GM23248 (cell line): ENCODE results near the gene TRRAP. TPM values are rescaled to one million over a fixed set of nuclear protein-coding genes. Genes with fewer than 3 reads are reported as not detected.
A peak's percentile ranks its signal among the peaks of the same experiment; 100 is the strongest.

Experiments
- DNase-seq: peaks from one replicate; pipeline ENCODE4 v3.0.0-alpha.2; 2015
- H2AFZ ChIP-seq: fragments of 200-600 bp; sonication (generic); 2 replicates; pipeline ENCODE4 v1.6.1; 2016; ENCODE audit warnings: antibody characterized with exemption
- H3F3A ChIP-seq: fragments of 200-600 bp; sonication (generic); 2 replicates; pipeline ENCODE4 v1.6.1; 2016; ENCODE audit warnings: mild to moderate bottlenecking, antibody characterized with exemption, mixed run types; ENCODE audit not compliant: insufficient read depth
- H3K27ac ChIP-seq: fragments of 200-600 bp; sonication (generic); 2 replicates; pipeline ENCODE4 v1.5.1; 2016; ENCODE audit warnings: mild to moderate bottlenecking
- H3K27me3 ChIP-seq: fragments of 200-600 bp; sonication (generic); replicated peaks from 2 replicates; pipeline ENCODE4 v1.6.1; 2016; ENCODE audit warnings: mild to moderate bottlenecking; ENCODE audit not compliant: insufficient read depth
- H3K36me3 ChIP-seq: fragments of 200-600 bp; sonication (generic); 2 replicates; pipeline ENCODE4 v1.6.1; 2016; ENCODE audit warnings: low read depth, mild to moderate bottlenecking
- H3K4me1 ChIP-seq: fragments of 200-600 bp; sonication (generic); 2 replicates; pipeline ENCODE4 v1.6.1; 2016; ENCODE audit warnings: mild to moderate bottlenecking; ENCODE audit not compliant: insufficient read depth
- H3K4me2 ChIP-seq: fragments of 200-600 bp; sonication (generic); one replicate; pipeline ENCODE4 v1.6.1; 2016; ENCODE audit warnings: mild to moderate bottlenecking; ENCODE audit not compliant: unreplicated experiment
- H3K4me3 ChIP-seq: fragments of 200-600 bp; sonication (generic); 2 replicates; pipeline ENCODE4 v1.5.1; 2016; ENCODE audit warnings: mild to moderate bottlenecking
- H3K79me2 ChIP-seq: fragments of 200-600 bp; sonication (generic); 2 replicates; pipeline ENCODE4 v1.6.1; 2016; ENCODE audit warnings: mild to moderate bottlenecking; ENCODE audit not compliant: insufficient read depth
- H3K9ac ChIP-seq: fragments of 200-600 bp; sonication (generic); 2 replicates; pipeline ENCODE4 v1.6.1; 2016; ENCODE audit warnings: mild to moderate bottlenecking
- H3K9me2 ChIP-seq: fragments of 200-600 bp; sonication (generic); 2 replicates; pipeline ENCODE4 v1.6.1; 2016; ENCODE audit warnings: mixed run types, mild to moderate bottlenecking, moderate library complexity; ENCODE audit not compliant: insufficient read depth
- H3K9me3 ChIP-seq: fragments of 200-600 bp; sonication (generic); one replicate; pipeline ENCODE4 v1.6.1; 2017; ENCODE audit warnings: low read depth
- H4K20me1 ChIP-seq: fragments of 200-600 bp; sonication (generic); 2 replicates; pipeline ENCODE4 v1.6.0; 2016; ENCODE audit not compliant: insufficient read depth
- EZH2 ChIP-seq: fragments of 200-600 bp; sonication (generic); IDR thresholded peaks from 2 replicates; pipeline ENCODE4 v1.6.1; 2018; ENCODE audit warnings: antibody characterized with exemption, mild to moderate bottlenecking; ENCODE audit not compliant: insufficient read depth, poor library complexity, severe bottlenecking
- EZH2phosphoT487 ChIP-seq: fragments of 200-600 bp; sonication (generic); IDR thresholded peaks from 2 replicates; pipeline ENCODE4 v1.6.1; 2018; ENCODE audit warnings: antibody characterized with exemption, moderate library complexity, mild to moderate bottlenecking, low read depth; ENCODE audit not compliant: insufficient read depth
- WGBS, 2 experiments: methylation state at CpG; one replicate each; pipeline ENCODE4 v1.1.6; 2015 to 2017; ENCODE audit warnings: low lambda C conversion rate in 2 of 2, low coverage in 1 of 2; ENCODE audit errors: missing lambda C conversion rate in 2 of 2; 5-methylcytosine and 5-hydroxymethylcytosine counted together
- in situ Hi-C: fragments of 300-500 bp; cut with MboI; formaldehyde crosslinking; loops from 2 replicates; pipeline ENCODE4 v1.15.0; 2020
- polyA plus RNA-seq: library from polyadenylated mRNA; unstranded; fragments of >200 nt; fragmentation: Nextera tagmentation; extraction: Ambion mirVana; gene quantifications from 2 replicates; pipeline ENCODE4 v1.2.1, GENCODE V29; 2016
- total RNA-seq: library from RNA; depleted of rRNA; stranded (reverse); fragments of >200 nt; shearing (Covaris generic); gene quantifications from 2 replicates; pipeline ENCODE4 v1.2.3, GENCODE V29; 2014

TRRAP gene
- total and polyA plus RNA-seq, 2 experiments from 2014 or later = 4.8 to 11.3 TPM

GRCh38 chr7:98866765-98867164, 11.6 kb upstream of the TRRAP start:
- in situ Hi-C loops = no loop called here
- H3K9me2 ChIP-seq = no peaks in the 10 kb centered on the region
- H2AFZ ChIP-seq = no peak overlapping the region
- no peaks in the 10 kb centered on the region for H3K79me2 ChIP-seq
- H3K4me2 ChIP-seq = no peak overlapping the region
- 78 to 85% methylated on average over 7 of the region's 7 CpGs for WGBS, 2 experiments
- no peak overlapping the region for H3K9ac ChIP-seq
- no peaks in the 10 kb centered on the region for H3K36me3 ChIP-seq
- H3F3A ChIP-seq = peaks cover 5% of the 10 kb centered on the region; the same call in 1 of the 2 replicates
- no peaks in the 10 kb centered on the region; the same call in 1 of the 2 replicates for H3K4me1 ChIP-seq
- H3K27ac ChIP-seq = no peak overlapping the region
- no peaks in the 10 kb centered on the region for H4K20me1 ChIP-seq
- no peaks in the 10 kb centered on the region for H3K9me3 ChIP-seq
- H3K27me3 ChIP-seq = peaks cover 9% of the 10 kb centered on the region; the same call in 1 of the 2 replicates
- no peak for DNase-seq
- TF ChIP-seq EZH2 = no peak
- TF ChIP-seq EZH2phosphoT487 = no peak
- H3K4me3 ChIP-seq = no peak overlapping the region

GRCh38 chr7:98868450-98868849, 9.9 kb upstream of the TRRAP start:
- Histone ChIP-seq H3K27ac (no peak overlapping the region), H3K4me2 (no peak overlapping the region), H2AFZ (no peak overlapping the region), H3F3A (peaks cover 5% of the 10 kb centered on the region; the same call in 1 of the 2 replicates), H3K4me1 (no peaks in the 10 kb centered on the region; the same call in 1 of the 2 replicates), H3K36me3 (no peaks in the 10 kb centered on the region), H3K9ac (no peak overlapping the region), H3K4me3 (no peak overlapping the region), H3K9me3 (no peaks in the 10 kb centered on the region), H3K27me3 (peaks cover 6% of the 10 kb centered on the region; the same call in 1 of the 2 replicates), H4K20me1 (no peaks in the 10 kb centered on the region), H3K79me2 (no peaks in the 10 kb centered on the region), H3K9me2 (no peaks in the 10 kb centered on the region)
- TF ChIP-seq EZH2phosphoT487 (no peak), EZH2 (no peak)
- DNase-seq = no peak
- WGBS, 2 experiments = 91 to 95% methylated on average over 2 of the region's 2 CpGs
- in situ Hi-C loops = no loop called here

GRCh38 chr7:98869027-98869596, 9.2 kb upstream of the TRRAP start:
- no peak for DNase-seq
- no peaks in the 10 kb centered on the region for H3K79me2 ChIP-seq
- no peak overlapping the region for H3K27ac ChIP-seq
- WGBS, 2 experiments = 35 to 37% methylated on average over 22 to 25 of the region's 25 CpGs
- H4K20me1 ChIP-seq = no peaks in the 10 kb centered on the region
- H3K4me2 ChIP-seq = no peak overlapping the region
- no peaks in the 10 kb centered on the region; the same call in 1 of the 2 replicates for H3K4me1 ChIP-seq
- H3K9me3 ChIP-seq = no peaks in the 10 kb centered on the region
- H3K9ac ChIP-seq = no peak overlapping the region
- H3K9me2 ChIP-seq = no peaks in the 10 kb centered on the region
- H2AFZ ChIP-seq = no peak overlapping the region
- no peaks in the 10 kb centered on the region for H3K36me3 ChIP-seq
- in situ Hi-C loops = no loop called here
- peaks cover 6% of the 10 kb centered on the region; the same call in 1 of the 2 replicates for H3K27me3 ChIP-seq
- TF ChIP-seq EZH2 = no peak
- no peak for TF ChIP-seq EZH2phosphoT487
- peaks cover 5% of the 10 kb centered on the region; the same call in 1 of the 2 replicates for H3F3A ChIP-seq
- no peak overlapping the region; the same call in 1 of the 2 replicates for H3K4me3 ChIP-seq

- no peaks in the 10 kb centered on the region for H4K20me1 ChIP-seq
- H3F3A ChIP-seq = peaks cover 5% of the 10 kb centered on the region; the same call in 1 of the 2 replicates
- H3K27me3 ChIP-seq = peaks cover 6% of the 10 kb centered on the region; the same call in 1 of the 2 replicates
- peak within 1 kb of the TSS; percentile 55 for H3K4me2 ChIP-seq
- H3K9ac ChIP-seq = no peak within 1 kb of the TSS
- H3K4me3 ChIP-seq = peak within 1 kb of the TSS; percentile 56
- no peak within 1 kb of the TSS for H3K27ac ChIP-seq
- peak; percentile 40 for DNase-seq
- H3K79me2 ChIP-seq = no peaks in the 10 kb centered on the region
- H3K9me3 ChIP-seq = no peaks in the 10 kb centered on the region
- H3K4me1 ChIP-seq = no peaks in the 10 kb centered on the region; the same call in 1 of the 2 replicates
- no peaks in the 10 kb centered on the region for H3K36me3 ChIP-seq
- TF ChIP-seq EZH2 (peak; percentile 45), EZH2phosphoT487 (no peak)
- H2AFZ ChIP-seq = peak within 1 kb of the TSS; percentile 56; the same call in 1 of the 2 replicates
- H3K9me2 ChIP-seq = no peaks in the 10 kb centered on the region
- WGBS, 2 experiments = 2 to 4% methylated on average over 30 to 49 of the region's 69 CpGs
- in situ Hi-C loops = no loop called here
These were observed 8.7 kb upstream of the TRRAP start, which contains the start of gene TMEM130 for GRCh38 chr7:98869597-98870120. TMEM130 (minus strand) TSS chr7:98870014; CDS start chr7:98869861, 153 bp downstream.
